K562 (cell line): ENCODE measurements around the gene PTBP3. TPM values are rescaled to one million over a fixed set of nuclear protein-coding genes. Genes with fewer than 3 reads are reported as not detected.

Experiments used
- AFF1 ChIP-seq, 2 experiments: fragments of 450-650 bp; IDR thresholded peaks; 2 replicates each; pipeline ENCODE4 v1.6.1; 2018; ENCODE audit warnings: mild to moderate bottlenecking in 2 of 2, low read depth in 1 of 2; ENCODE audit not compliant: partially characterized antibody in 2 of 2
- CEBPB ChIP-seq: fragments of 450-650 bp; IDR thresholded peaks from 2 replicates; pipeline ENCODE4 v1.6.1; 2016; ENCODE audit warnings: missing genetic modification characterization, missing compliant biosample characterization
- CHD1 ChIP-seq: fragments of 200-600 bp; sonication (generic); IDR thresholded peaks from one replicate; pipeline ENCODE4 v1.6.1; 2012; ENCODE audit warnings: mild to moderate bottlenecking, moderate library complexity, low read length, inconsistent platforms
- EP300 ChIP-seq: IDR thresholded peaks from 2 replicates; pipeline ENCODE4 v1.6.1; 2012; ENCODE audit warnings: low read length, improper control_type of control experiment
- GTF2B ChIP-seq: IDR thresholded peaks from 2 replicates; pipeline ENCODE4 v1.6.1; 2011; ENCODE audit not compliant: insufficient read length; ENCODE audit errors: extremely low read depth
- TBP ChIP-seq: optimal IDR thresholded peaks from 2 replicates; pipeline ENCODE3; 2011; ENCODE audit warnings: low read depth, low read length, improper control_type of control experiment
- ZBTB8A ChIP-seq: fragments of 450-650 bp; IDR thresholded peaks from 2 replicates; pipeline ENCODE4 v1.6.1; 2018; ENCODE audit warnings: mild to moderate bottlenecking, moderate library complexity; ENCODE audit not compliant: partially characterized antibody
- ZNF174 ChIP-seq: fragments of 250-450 bp; sonication (Bioruptor Pico); IDR thresholded peaks from 2 replicates; pipeline ENCODE4 v1.4.0; 2020; ENCODE audit warnings: mild to moderate bottlenecking
- polyA plus RNA-seq, 8 experiments: library from polyadenylated mRNA; depleted of rRNA in 4 of 8; stranded (reverse) in 5 of 8; unstranded in 3 of 8; fragments of >200 nt; fragmentation: Nextera tagmentation in 2 of 8; fragmentation: Illumina TruSeq in 1 of 8; extraction: Ambion mirVana in 2 of 8; extraction: Trizol in 1 of 8; gene quantifications; 2 replicates each; pipeline versions ENCODE4 v1.2.1 to v1.2.3, GENCODE V29; 2011 to 2014; ENCODE audit warnings: inconsistent platforms in 1 of 8, missing spikeins in 1 of 8
- total RNA-seq, 7 experiments: library from RNA; depleted of rRNA in 6 of 7; stranded (reverse); fragments of >200 nt in 6 of 7; fragmentation: Illumina TruSeq in 2 of 7; extraction: Trizol in 2 of 7; gene quantifications; 2 replicates each; pipeline versions ENCODE4 v1.2.1 to v1.2.3, GENCODE V29; 2011 to 2021; ENCODE audit warnings: low replicate concordance in 1 of 7
- TF ChIP-seq, protein P1 (sequence below): IDR thresholded peaks from 3 replicates; pipeline ENCODE4 v1.6.1; 2011; ENCODE audit warnings: borderline replicate concordance, mild to moderate bottlenecking; ENCODE audit not compliant: insufficient read length, insufficient read depth

The PTBP3 gene
- total and polyA plus RNA-seq, 9 of the 15 experiments (the other 6 are each of a cell fraction or from before 2014, with no cell fraction given): 22.4 to 132 (median 68.0) TPM

- TF ChIP-seq GTF2B (no peak), AFF1 (IDR thresholded peaks at IDR 0.05; ENCODE audit: low read depth in 1 of 2, partially characterized antibody in 2 of 2) (peak in 1 of 2 experiments; percentile 48), CHD1 (peak; percentile 2), CEBPB (tag) (peak; percentile 63), ZBTB8A (no peak), ZNF174 (no peak), TBP (peak; percentile 18), EP300 (no peak)
- TF ChIP-seq, protein P1, sequence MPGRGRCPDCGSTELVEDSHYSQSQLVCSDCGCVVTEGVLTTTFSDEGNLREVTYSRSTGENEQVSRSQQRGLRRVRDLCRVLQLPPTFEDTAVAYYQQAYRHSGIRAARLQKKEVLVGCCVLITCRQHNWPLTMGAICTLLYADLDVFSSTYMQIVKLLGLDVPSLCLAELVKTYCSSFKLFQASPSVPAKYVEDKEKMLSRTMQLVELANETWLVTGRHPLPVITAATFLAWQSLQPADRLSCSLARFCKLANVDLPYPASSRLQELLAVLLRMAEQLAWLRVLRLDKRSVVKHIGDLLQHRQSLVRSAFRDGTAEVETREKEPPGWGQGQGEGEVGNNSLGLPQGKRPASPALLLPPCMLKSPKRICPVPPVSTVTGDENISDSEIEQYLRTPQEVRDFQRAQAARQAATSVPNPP: no peak
- TF ChIP-seq, all 486 proteins: peak for 9
Observed at GRCh38 chr9:112332214-112332613, 1.2 kb downstream of the PTBP3 start (continued).
